Astrocyte of the cerebellum (primary cell): ENCODE data around the gene RSRP1.

Source experiments
- DNase-seq: peaks from one replicate; pipeline ENCODE4 v3.0.0-alpha.2; 2011; ENCODE audit warnings: low read depth
- H3K4me3 ChIP-seq: 2 replicates; pipeline ENCODE4 v1.5.1; 2011; ENCODE audit warnings: mild to moderate bottlenecking, low read depth, low read length, moderate library complexity
- in situ Hi-C: cut with HindIII; loops from 2 replicates; pipeline ENCODE4 v1.10.0; 2017; ENCODE audit warnings: low sequenced_read_pairs
- TF ChIP-seq, protein P1 (sequence below): IDR thresholded peaks from 2 replicates; pipeline ENCODE4 v1.5.1; 2012; ENCODE audit warnings: low read length, low read depth, moderate library complexity, mild to moderate bottlenecking; ENCODE audit errors: missing control alignments

The RSRP1 gene

GRCh38 chr1:25216123-25216522, 31.1 kb downstream of the RSRP1 start:
- TF ChIP-seq, protein P1, sequence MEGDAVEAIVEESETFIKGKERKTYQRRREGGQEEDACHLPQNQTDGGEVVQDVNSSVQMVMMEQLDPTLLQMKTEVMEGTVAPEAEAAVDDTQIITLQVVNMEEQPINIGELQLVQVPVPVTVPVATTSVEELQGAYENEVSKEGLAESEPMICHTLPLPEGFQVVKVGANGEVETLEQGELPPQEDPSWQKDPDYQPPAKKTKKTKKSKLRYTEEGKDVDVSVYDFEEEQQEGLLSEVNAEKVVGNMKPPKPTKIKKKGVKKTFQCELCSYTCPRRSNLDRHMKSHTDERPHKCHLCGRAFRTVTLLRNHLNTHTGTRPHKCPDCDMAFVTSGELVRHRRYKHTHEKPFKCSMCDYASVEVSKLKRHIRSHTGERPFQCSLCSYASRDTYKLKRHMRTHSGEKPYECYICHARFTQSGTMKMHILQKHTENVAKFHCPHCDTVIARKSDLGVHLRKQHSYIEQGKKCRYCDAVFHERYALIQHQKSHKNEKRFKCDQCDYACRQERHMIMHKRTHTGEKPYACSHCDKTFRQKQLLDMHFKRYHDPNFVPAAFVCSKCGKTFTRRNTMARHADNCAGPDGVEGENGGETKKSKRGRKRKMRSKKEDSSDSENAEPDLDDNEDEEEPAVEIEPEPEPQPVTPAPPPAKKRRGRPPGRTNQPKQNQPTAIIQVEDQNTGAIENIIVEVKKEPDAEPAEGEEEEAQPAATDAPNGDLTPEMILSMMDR, result no peak
- in situ Hi-C loops, result loop anchor here (25.0 kb wide), 2 partner anchors 279 to 554 kb away; partner anchors contain the start of gene RUNX3
- no peak for DNase-seq
- no peak overlapping the region for H3K4me3 ChIP-seq

DNA sequence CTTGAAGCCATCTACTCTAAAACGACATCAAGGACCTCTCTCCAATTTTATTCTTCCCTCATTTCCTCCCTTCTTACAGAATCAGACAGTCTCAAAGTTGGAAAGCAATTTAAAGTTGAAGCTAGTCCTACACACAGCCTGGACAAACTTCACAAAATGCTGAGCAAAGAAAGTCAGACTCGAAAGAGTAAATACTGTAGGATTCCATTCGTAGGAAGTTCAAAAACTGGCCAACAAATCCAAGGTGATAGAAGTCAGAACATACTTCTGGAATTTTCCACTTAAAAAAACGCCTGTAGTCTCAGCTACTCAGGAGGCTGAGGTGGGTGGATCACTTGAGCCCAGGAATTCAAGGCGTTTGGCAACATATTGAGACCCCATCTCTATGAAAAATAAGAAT, 34.5 kb downstream of the RSRP1 start:
- no peak for DNase-seq
- in situ Hi-C loops, result loop anchor here (25.0 kb wide), 2 partner anchors 275 to 550 kb away; partner anchors contain the start of gene RUNX3
- TF ChIP-seq, protein P1, result no peak
- H3K4me3 ChIP-seq, result no peak overlapping the region

DNA sequence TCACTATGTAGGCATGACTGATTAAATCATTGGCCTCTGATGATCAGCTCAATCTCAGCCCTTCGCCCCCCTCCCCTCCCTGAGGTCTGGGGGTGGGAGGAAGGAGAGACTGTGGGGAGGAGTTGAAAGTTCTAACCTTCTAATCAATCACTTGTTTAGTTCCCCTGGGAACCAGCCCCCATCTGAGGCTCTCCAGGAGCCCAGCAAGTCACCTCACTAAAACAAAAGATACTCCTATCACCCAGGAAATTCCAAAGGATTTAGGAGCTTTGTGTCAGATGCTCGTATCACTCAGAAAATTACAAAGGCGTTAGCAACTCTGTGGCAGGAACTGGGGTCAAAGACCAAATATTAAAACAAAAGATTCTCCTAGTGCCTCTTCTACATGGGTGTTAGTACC, 36.5 kb downstream of the RSRP1 start:
- in situ Hi-C loops, result loop anchor here (25.0 kb wide), 2 partner anchors 273 to 548 kb away; partner anchors contain the start of gene RUNX3
- TF ChIP-seq, protein P1, result no peak
- no peak for DNase-seq
- H3K4me3 ChIP-seq, result no peak overlapping the region

DNA sequence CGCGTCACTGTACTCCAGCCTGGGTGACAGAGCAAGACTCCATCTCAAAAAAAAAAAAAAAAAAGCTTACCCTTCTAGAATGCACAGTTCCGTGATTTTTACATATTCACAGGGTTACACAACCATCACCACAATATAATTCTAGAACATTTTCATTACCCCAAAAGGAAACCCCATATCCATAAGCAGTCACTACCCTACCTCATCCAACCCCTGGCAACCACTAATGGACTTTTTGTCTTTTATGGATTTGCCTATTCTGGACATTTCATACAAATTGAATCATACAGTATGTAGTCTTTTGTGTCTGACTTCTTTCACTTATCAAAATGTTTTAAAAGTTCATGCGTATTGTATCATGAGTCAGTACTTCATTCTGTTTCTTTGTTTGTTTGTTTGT, 37.7 kb downstream of the RSRP1 start:
- TF ChIP-seq, protein P1, result no peak
- H3K4me3 ChIP-seq, result no peak overlapping the region
- in situ Hi-C loops, result loop anchor here (25.0 kb wide), 2 partner anchors 272 to 547 kb away; partner anchors contain the start of gene RUNX3
- no peak for DNase-seq

DNA sequence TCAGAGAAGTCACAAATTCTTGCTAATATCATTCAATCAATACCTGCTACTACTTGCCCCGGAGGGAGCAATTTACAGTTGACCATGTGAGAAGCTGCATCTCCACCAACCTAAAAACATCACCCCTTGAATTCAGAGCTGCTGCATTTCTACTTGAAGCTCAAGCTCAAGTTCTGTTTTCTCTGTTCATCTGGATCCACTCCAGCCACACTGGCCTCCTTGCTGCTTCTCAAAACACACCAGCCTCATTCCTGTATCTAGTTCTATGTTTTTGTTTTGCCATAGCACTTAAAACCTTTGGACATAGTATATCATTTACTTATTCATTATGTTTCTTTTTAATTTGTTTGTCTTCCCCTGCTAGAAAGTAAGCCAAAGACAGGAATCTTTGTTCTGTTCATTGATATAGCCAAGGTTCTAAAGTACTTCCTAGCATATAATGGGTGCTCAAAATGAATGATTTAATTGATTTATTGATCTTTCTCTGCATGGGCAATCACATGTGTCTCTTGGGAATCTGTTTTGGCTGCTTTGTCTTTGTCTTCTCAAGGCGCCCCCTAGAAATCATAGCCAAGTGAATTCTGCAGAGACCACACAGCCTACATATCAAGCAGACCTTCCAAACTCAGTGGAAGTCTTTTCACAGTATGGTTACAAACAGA, 38.6 kb downstream of the RSRP1 start:
- H3K4me3 ChIP-seq, result no peak overlapping the region
- in situ Hi-C loops, result loop anchor here (25.0 kb wide), 2 partner anchors 271 to 546 kb away; partner anchors contain the start of gene RUNX3
- no peak for DNase-seq
- TF ChIP-seq, protein P1, result no peak

GRCh38 chr1:25208092-25208491, 39.2 kb downstream of the RSRP1 start:
- H3K4me3 ChIP-seq, result no peak overlapping the region
- in situ Hi-C loops, result loop anchor here (25.0 kb wide), 2 partner anchors 271 to 546 kb away; partner anchors contain the start of gene RUNX3
- DNase-seq, result no peak
- TF ChIP-seq, protein P1, result no peak
